GM12874 (cell line): ENCODE data around the gene TBCB.

Source experiments
- TF ChIP-seq, protein P1 (sequence below): IDR thresholded peaks from 2 replicates; pipeline ENCODE4 v1.5.1; 2011; ENCODE audit warnings: low read depth, mild to moderate bottlenecking, control low read depth, low read length, moderate library complexity; ENCODE audit not compliant: insufficient read depth

The TBCB gene

DNA sequence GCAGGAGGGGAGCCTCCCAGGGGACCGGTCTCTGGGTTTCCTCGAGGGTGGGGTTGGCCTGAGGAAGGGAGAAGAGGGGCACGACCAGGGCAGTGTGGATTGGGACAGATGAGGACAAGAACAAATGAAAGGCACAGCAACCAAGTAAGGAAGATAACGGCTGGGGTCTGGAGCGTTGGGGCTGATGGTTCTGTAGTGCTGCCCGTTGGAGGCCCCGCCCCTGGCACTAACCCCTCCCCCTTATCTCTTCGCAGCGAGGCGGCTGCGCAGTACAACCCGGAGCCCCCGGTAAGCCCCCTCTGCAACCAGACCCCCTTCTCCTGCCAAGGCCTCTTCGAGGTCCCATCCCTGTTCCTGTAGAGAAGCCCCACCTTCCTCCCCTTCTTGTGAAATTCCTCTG lies 26.8 kb downstream of the TBCB start:
- TF ChIP-seq, protein P1, sequence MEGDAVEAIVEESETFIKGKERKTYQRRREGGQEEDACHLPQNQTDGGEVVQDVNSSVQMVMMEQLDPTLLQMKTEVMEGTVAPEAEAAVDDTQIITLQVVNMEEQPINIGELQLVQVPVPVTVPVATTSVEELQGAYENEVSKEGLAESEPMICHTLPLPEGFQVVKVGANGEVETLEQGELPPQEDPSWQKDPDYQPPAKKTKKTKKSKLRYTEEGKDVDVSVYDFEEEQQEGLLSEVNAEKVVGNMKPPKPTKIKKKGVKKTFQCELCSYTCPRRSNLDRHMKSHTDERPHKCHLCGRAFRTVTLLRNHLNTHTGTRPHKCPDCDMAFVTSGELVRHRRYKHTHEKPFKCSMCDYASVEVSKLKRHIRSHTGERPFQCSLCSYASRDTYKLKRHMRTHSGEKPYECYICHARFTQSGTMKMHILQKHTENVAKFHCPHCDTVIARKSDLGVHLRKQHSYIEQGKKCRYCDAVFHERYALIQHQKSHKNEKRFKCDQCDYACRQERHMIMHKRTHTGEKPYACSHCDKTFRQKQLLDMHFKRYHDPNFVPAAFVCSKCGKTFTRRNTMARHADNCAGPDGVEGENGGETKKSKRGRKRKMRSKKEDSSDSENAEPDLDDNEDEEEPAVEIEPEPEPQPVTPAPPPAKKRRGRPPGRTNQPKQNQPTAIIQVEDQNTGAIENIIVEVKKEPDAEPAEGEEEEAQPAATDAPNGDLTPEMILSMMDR: no peak

DNA sequence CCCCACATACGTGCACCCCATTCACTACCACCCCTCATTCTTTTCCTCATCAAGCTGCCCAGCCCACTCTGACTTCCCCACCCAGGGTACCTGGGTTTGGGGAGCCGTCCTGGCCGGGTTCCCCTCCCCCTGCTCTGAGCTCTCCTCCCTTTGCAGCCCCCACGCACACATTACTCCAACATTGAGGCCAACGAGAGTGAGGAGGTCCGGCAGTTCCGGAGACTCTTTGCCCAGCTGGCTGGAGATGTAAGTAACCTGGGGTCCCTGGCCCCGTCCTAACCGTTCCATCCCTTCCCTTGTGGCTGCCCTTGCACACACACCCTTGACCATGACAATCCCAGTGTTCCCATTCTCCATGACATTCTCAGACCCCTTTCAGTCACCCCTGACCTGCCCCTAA lies 27.2 kb downstream of the TBCB start:
- TF ChIP-seq, protein P1: no peak

DNA sequence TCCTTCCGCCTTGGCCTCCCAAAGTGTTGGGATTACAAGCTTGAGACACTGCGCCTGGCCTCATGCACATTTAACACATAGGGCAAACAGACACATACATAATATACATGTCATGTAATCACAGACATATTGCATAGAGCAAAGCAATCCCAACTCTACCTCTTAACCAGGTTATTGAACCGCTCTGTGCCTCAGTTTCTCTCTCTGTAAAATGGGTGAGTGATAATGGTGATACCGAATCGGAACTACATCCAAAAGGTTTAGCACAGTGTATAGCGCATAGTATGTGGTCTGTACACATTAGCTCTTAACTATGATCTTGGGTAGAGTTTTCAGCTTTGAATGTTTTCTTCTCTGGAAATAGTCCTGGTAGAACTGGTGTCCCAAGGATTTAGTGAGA lies 29.4 kb downstream of the TBCB start:
- TF ChIP-seq, protein P1: no peak

DNA sequence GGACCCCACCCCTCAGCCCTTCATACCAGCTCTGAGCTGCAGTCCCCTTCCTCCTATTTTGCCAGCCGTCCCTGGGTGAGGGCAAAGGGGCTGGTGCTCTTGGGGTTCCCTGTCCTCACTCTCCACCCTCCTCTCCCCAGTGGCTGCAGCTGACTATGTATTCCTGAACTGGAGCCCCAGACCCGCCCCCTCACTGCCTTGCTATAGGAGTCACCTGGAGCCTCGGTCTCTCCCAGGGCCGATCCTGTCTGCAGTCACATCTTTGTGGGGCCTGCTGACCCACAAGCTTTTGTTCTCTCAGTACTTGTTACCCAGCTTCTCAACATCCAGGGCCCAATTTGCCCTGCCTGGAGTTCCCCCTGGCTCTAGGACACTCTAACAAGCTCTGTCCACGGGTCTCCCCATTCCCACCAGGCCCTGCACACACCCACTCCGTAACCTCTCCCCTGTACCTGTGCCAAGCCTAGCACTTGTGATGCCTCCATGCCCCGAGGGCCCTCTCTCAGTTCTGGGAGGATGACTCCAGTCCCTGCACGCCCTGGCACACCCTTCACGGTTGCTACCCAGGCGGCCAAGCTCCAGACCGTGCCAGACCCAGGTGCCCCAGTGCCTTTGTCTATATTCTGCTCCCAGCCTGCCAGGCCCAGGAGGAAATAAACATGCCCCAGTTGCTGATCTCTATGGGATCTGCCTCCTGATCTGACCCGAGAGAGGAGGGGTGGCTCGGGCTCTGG lies 34.6 kb downstream of the TBCB start:
- TF ChIP-seq, protein P1: no peak

DNA sequence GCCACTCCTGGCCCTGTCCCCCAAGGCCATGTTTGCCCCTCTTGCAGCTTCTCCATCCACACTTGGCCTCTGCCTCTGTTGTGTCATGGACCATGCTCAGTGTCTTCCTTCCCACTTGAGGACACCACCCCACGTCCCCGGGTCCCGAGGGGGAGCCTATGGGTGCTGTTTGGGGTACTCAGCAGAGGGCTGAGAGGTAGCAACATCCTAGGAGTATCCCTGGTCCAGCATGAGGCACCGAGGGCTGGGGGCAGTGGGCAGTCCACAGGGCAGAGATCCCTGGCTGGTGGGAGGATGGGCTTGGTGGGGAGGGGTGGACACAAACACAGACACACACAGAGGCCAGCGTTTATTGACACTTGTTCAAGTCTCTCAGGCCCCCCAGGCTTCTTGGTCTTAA lies 35.3 kb downstream of the TBCB start:
- TF ChIP-seq, protein P1: no peak

DNA sequence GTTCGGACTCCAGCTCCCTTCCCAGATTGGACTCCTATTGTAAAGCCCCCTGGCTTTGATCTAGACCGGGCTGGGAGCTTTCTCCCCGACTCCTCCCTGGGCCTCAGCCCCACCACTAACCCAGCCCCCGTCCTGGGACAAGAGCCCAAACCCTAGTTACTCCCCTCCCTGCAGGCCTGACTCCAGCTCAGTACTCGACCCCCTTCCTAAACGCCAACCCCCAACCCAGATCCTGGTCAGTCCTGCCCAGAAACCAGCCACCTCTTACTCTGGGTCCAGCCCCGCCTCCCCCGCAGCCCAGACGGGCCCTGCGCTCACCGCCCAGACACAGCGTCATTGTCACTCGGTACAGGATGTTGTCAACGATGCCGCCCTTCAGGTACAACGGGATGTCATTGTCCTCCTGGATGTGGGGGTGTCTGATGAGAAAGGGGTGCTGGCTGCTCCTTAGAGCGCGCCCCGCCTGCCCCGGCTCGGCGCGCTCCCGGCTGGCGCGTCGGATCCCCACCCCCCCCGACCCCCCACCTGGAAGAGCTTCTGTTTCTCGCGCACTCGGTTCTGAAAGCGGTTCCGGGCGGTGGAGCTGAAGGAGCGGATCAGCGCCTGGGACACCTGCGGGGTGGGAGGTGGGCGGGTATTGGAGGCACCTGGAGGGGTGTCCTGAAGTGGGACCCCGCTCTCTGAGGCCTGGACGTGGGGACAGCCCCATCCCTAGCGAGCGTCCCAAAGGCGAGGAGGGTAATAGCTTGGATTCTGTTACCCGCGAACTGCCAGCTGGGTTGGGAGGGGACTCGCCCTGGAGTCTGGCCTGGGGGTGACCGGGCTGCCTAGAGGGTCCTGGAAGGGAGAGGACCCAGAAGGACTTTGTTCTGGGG lies 36.1 kb downstream of the TBCB start:
- TF ChIP-seq, protein P1: no peak

DNA sequence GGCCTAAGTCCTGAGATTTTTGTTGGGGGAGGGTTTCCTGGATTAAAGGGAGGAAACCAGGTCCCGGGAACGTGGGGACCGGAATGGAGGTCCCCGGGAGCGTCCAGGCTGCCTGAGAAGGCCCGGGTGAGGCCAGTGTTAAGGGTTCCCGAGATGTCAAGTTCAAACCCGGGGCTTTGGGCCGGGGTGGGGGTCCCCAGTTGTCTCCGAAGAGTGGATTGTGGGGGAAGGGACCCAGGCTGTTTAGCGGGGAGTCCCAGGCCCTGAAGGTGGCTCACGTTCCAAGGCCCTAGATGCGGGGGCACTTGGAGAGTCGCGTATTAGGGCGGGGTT lies 36.7 kb downstream of the TBCB start:
- TF ChIP-seq, protein P1: no peak
